Smooth muscle cell of trachea (primary cell): ENCODE measurements around the gene OGG1. TPM values are rescaled to one million over a fixed set of nuclear protein-coding genes. Genes with fewer than 3 reads are reported as not detected.

ENCODE experiments used
- total RNA-seq: library from RNA; depleted of rRNA; stranded (reverse); fragments of >200 nt; gene quantifications from 2 replicates; pipeline ENCODE4 v1.2.1, GENCODE V29; 2014

The OGG1 gene
- 20.9 and 27.3 TPM in 2 replicates for total RNA-seq

GRCh38 chr3:9749645-9750555 is at the start of gene OGG1:
TSS of gene OGG1 (plus strand) at chr3:9749952. CDS start at chr3:9750287, 335 bp downstream.

GRCh38 chr3:9703736-9704346 is 45.9 kb upstream of the OGG1 start, which contains the start of gene CPNE9:
TSS of gene CPNE9 (plus strand) at chr3:9703833. CDS start at chr3:9703997, 164 bp downstream.

GRCh38 chr3:9731206-9732079 is 18.3 kb upstream of the OGG1 start, which contains the start of gene BRPF1:
TSS of gene BRPF1 (plus strand) at chr3:9731735. CDS start at chr3:9734141, 2,406 bp downstream.

GRCh38 chr3:9769426-9770275 is 19.9 kb downstream of the OGG1 start, which contains the start of gene CAMK1:
TSS of gene CAMK1 (minus strand) at chr3:9769947. CDS start at chr3:9767749, 2,198 bp downstream.

GRCh38 chr3:9792405-9793160 is 42.8 kb downstream of the OGG1 start, which contains the start of the genes ARPC4 and TADA3:
TSS of gene ARPC4 (plus strand) at chr3:9793082. CDS start at chr3:9793122, 40 bp downstream.
TSS of gene TADA3 (minus strand) at chr3:9792473. CDS start at chr3:9791466, 1,007 bp downstream.

Other genes with a start within 250 kb of the OGG1 start
- under 0.01 TPM in 2 replicates for gene LHFPL4, start 196.1 kb upstream of the OGG1 start, total RNA-seq
- 41.4 and 48.4 TPM in 2 replicates for gene MTMR14, start 100.4 kb upstream of the OGG1 start, total RNA-seq
- gene CPNE9, start 46.1 kb upstream of the OGG1 start, total RNA-seq = not detected in 2 replicates
- gene BRPF1, start 18.2 kb upstream of the OGG1 start, total RNA-seq = 15.3 and 16.5 TPM in 2 replicates
- 55.6 and 65.2 TPM in 2 replicates for gene CAMK1, start 20.0 kb downstream of the OGG1 start, total RNA-seq
- gene TADA3, start 42.5 kb downstream of the OGG1 start, total RNA-seq = 94.1 and 101 TPM in 2 replicates
- gene ARPC4, start 43.1 kb downstream of the OGG1 start, total RNA-seq = 190 and 245 TPM in 2 replicates
- gene TTLL3, start 60.3 kb downstream of the OGG1 start, total RNA-seq = 34.7 and 37.2 TPM in 2 replicates
- gene RPUSD3, start 94.1 kb downstream of the OGG1 start, total RNA-seq = 32.4 and 39.3 TPM in 2 replicates
- 0.17 and 0.44 TPM in 2 replicates for gene CIDEC, start 130.3 kb downstream of the OGG1 start, total RNA-seq
- gene JAGN1, start 140.7 kb downstream of the OGG1 start, total RNA-seq = 32.4 and 35.1 TPM in 2 replicates
- 1.5 and 2.8 TPM in 2 replicates for gene IL17RE, start 152.9 kb downstream of the OGG1 start, total RNA-seq
- gene IL17RC, start 167.1 kb downstream of the OGG1 start, total RNA-seq = 57.6 and 58.9 TPM in 2 replicates
- gene CRELD1, start 183.9 kb downstream of the OGG1 start, total RNA-seq = 16.0 and 47.8 TPM in 2 replicates
- 5.4 and 7.1 TPM in 2 replicates for gene PRRT3, start 202.5 kb downstream of the OGG1 start, total RNA-seq
- 61.1 and 78.7 TPM in 2 replicates for gene EMC3, start 236.9 kb downstream of the OGG1 start, total RNA-seq